ENCODE data around the gene TUBGCP6. TPM values are rescaled to one million over a fixed set of nuclear protein-coding genes. Genes with fewer than 3 reads are reported as not detected.
A peak's percentile ranks its signal among the peaks of the same experiment; 100 is the strongest.
"Not testable (repeated sequence)": the region's sequence is repeated elsewhere in the genome, so short reads cannot be mapped to it uniquely, and the experiment has no call there.

Gene TUBGCP6
- total RNA-seq, 1 donor from 2014 or later: 32.2 TPM

- Mint-ChIP-seq H3K27ac (ENCODE audit: unreplicated experiment) (peak overlapping the region; percentile 27), H3K4me1 (ENCODE audit: low read depth) (peaks cover 20% of the 10 kb centered on the region), H3K36me3 (ENCODE audit: low read depth) (peaks cover 14% of the 10 kb centered on the region)
- not testable (repeated sequence) for H3K4me3 Mint-ChIP-seq (ENCODE audit: unreplicated experiment); H3K27me3 Mint-ChIP-seq (ENCODE audit: low read depth); DNase-seq (ENCODE audit: low spot score); H3K9me3 Mint-ChIP-seq (ENCODE audit: low read depth)
- TF ChIP-seq CTCF (IDR thresholded peaks at IDR 0.05): peak; percentile 41
Measured at GRCh38 chr22:50273352-50273751, 28.5 kb upstream of the TUBGCP6 start.

GRCh38 chr22:50272044-50272802 lies 27.4 kb upstream of the TUBGCP6 start:
- Mint-ChIP-seq H3K4me1 (ENCODE audit: low read depth) (peaks cover 25% of the 10 kb centered on the region), H3K27me3 (ENCODE audit: low read depth) (no peaks in the 10 kb centered on the region), H3K27ac (ENCODE audit: unreplicated experiment) (no peak overlapping the region), H3K9me3 (ENCODE audit: low read depth) (no peaks in the 10 kb centered on the region), H3K4me3 (ENCODE audit: unreplicated experiment) (no peak overlapping the region), H3K36me3 (ENCODE audit: low read depth) (peaks cover 9% of the 10 kb centered on the region)
- DNase-seq (ENCODE audit: low spot score): no peak
- peak; percentile 54 for TF ChIP-seq CTCF (IDR thresholded peaks at IDR 0.05)

- Mint-ChIP-seq H3K27ac (ENCODE audit: unreplicated experiment) (no peak overlapping the region), H3K4me1 (ENCODE audit: low read depth) (peaks cover 25% of the 10 kb centered on the region), H3K9me3 (ENCODE audit: low read depth) (no peaks in the 10 kb centered on the region), H3K4me3 (ENCODE audit: unreplicated experiment) (peak overlapping the region; percentile 64), H3K36me3 (ENCODE audit: low read depth) (peaks cover 8% of the 10 kb centered on the region), H3K27me3 (ENCODE audit: low read depth) (no peaks in the 10 kb centered on the region)
- peak; percentile 66 for TF ChIP-seq CTCF (IDR thresholded peaks at IDR 0.05)
- no peak for DNase-seq (ENCODE audit: low spot score)
Measured at GRCh38 chr22:50271519-50271970, 26.7 kb upstream of the TUBGCP6 start.

GRCh38 chr22:50270666-50271394 lies 26.0 kb upstream of the TUBGCP6 start:
- peaks cover 8% of the 10 kb centered on the region for H3K36me3 Mint-ChIP-seq (ENCODE audit: low read depth)
- H3K4me1 Mint-ChIP-seq (ENCODE audit: low read depth): peaks cover 25% of the 10 kb centered on the region

More at GRCh38 chr22:50270666-50271394, 26.0 kb upstream of the TUBGCP6 start:
- Mint-ChIP-seq H3K9me3 (ENCODE audit: low read depth) (no peaks in the 10 kb centered on the region), H3K4me3 (ENCODE audit: unreplicated experiment) (peak overlapping the region; percentile 64), H3K27ac (ENCODE audit: unreplicated experiment) (peak overlapping the region; percentile 22), H3K27me3 (ENCODE audit: low read depth) (no peaks in the 10 kb centered on the region)
- no peak for TF ChIP-seq CTCF (IDR thresholded peaks at IDR 0.05)
- no peak for DNase-seq (ENCODE audit: low spot score)

All from chondrocyte (in vitro differentiated cells).